HG02623 (cell line): Measurements from ENCODE around the gene NUP98.
"Not testable (repeated sequence)": the region's sequence is repeated elsewhere in the genome, so short reads cannot be mapped to it uniquely, and the experiment has no call there.

Experiments used
- ATAC-seq: cut with Tn5 transposase; IDR thresholded peaks from one replicate; pipeline ENCODE4 v1.9.1; 2021; ENCODE audit warnings: moderate library complexity; ENCODE audit not compliant: unreplicated experiment

The NUP98 gene

GRCh38 chr11:3827434-3828186 is 30.3 kb upstream of the NUP98 start:
- no peak for ATAC-seq

- no peak for ATAC-seq
These were observed 29.4 kb upstream of the NUP98 start for GRCh38 chr11:3826721-3827120.

DNA sequence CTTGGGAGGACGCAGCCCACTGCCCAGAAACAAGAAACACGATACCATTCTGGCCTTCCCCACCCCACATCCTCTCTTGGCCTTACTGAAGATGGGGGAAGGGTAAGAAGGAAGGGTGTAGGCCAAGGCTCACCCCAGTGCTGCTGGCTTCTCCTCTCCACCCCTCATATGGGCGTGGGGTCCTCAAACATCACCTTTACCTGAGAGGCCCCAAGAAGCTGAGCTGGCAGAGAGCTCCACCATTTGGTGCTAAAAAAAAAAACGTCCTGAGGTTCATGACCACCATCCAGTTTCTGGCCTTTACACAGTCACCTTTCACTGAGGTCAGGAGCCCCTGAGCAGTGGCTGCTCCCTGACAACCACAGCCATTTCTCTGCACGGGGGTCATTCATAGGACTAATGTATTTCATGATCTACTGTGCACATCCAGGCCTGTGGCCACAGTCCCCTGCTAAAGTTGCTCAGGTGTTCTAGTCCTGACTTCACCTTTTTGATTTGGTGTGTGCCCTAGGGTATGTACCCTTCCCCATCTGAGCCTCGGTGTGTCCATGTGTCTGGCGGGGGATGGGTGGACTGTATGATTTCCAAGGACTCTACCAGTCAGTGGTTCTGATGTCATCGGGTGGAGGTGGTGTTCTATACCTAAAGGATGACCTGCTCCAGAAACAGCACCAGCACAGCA is 28.3 kb upstream of the NUP98 start:
- no peak for ATAC-seq

DNA sequence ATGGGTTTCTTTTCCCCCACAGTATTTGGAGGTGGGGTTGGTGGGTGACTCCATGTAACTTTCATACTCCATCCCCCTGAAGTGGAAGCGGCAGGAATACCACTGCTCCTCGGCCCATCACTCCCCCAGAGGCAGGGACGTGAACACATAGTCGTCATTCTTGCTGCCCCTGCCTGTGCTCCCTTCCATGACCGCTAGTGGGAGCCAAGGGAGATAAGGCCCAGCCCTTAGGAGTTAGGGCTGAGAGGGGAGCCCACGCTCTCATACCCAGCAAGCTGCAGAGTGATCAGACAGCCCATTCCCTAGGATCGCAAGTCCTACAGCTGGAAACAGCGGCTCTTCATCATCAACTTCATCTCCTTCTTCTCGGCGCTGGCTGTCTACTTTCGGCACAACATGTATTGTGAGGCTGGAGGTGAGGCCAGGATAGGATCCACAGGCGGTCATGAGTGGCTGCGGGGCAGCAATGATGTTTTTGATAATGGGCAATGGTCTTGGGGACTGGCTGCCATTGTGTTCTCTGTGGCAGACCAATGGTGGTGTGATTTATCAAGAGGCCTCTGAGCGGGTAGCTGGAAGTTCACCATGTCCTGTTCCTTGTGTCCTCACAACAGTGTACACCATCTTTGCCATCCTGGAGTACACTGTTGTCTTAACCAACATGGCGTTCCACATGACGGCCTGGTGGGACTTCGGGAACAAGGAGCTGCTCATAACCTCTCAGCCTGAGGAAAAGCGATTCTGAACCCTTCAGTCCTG is 27.5 kb upstream of the NUP98 start:
- peak; percentile 79 for ATAC-seq

- no peak for ATAC-seq
These were observed 26.6 kb upstream of the NUP98 start for GRCh38 chr11:3823762-3824506.

DNA sequence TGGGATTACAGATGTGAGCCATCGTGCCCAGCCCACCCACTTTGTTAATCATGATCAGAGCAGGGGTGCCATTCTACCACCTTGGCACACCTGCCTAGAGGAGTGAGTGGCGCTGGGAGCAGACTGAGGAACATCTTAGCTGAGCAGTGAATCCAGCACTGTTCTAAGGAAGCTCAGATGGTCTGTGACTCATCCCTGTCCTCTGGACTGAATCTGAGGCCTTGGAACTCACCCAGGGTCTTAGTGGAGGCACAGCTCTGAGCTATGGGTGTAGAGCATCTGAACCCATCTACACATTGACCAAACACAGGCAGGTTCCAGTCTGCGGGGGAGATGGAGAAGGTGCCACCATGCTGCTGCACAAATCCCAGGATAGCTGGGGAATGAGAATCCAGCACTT is 25.9 kb upstream of the NUP98 start:
- ATAC-seq = no peak

DNA sequence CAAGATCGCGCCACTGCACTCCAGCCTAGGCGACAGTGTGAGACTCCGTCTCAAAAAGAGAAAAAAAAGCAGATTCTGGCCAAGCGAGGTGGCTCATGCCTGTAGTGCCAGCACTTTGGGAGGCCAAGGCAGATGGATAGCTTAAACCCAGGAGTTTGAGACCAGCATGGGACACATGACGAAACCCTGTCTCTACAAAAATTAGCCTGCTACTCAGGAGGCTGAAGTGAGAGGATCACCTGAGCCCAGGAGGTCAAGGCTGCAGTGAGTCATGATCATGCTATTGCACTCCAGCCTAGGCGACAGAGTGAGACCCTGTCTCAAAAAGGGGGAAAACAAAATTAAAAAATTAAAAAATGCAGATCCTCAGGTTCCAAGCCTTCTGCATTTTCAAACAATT is 25.0 kb upstream of the NUP98 start:
- no peak for ATAC-seq

DNA sequence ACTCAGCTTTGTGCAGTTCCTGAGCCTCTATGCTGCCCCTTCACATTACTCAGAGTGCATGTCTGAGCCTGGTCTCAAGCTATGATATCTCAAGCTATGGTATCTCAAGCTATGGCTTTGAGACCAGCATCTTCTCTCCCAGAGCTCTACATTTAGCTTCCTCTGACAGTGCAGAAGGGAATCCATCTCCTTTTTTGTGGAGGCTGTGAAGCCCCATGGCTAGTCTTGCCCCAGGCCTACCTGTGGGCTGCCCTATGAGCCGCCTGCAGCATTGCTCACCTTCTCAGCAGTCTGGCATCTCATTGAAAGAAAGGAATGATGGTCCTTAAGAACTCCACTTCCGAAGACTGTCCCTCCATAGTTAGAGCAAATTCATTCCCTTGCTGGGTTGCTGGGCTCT is 23.6 kb upstream of the NUP98 start:
- ATAC-seq = no peak

DNA sequence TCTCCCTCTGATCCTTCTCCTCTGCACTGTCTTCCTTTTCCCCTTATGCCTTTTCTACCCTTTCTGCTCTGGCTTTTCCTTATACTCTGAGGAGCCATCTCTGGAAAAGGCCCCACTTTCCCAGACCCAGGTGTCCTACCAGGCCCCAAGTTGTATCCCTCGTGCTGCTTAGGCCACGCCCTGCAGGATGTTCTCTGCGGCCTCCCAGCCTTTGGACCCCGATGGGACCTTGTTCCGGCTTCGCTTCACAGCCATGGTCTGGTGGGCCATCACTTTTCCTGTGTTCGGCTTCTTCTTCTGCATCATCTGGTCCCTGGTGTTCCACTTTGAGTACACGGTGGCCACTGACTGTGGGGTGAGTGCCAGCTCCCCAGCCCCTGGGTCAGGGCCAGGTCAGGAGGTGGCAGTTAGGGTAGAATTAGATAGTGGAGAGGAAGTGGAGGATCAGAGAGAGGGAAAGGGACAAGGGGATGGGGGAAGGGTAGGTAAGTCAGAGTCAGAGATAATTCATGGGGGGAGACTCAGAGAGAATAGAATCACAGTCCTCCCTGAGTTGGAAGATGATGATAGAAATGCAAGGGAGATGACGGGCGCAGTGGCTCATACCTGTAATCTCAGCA is 19.9 kb upstream of the NUP98 start:
- no peak for ATAC-seq

DNA sequence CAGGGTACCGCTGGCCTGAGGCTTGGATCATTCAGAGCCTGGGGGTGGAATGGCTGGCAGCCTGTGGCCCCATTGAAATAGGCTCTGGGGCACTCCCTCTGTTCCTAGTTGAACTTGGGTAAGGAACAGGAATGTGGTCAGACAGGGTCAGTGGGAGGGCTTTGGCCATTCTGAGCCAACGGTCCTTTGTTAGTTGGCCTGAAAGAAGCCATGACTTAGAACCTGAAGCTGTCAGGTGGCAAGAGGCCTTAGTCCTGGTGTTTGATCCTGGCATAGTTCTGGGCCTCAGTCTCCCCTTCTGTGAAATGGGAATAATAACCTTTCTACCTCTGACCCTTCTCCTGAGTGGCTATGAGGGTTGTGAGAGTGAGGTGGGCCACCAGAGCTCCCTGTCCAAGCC is 19.3 kb upstream of the NUP98 start:
- ATAC-seq = no peak

DNA sequence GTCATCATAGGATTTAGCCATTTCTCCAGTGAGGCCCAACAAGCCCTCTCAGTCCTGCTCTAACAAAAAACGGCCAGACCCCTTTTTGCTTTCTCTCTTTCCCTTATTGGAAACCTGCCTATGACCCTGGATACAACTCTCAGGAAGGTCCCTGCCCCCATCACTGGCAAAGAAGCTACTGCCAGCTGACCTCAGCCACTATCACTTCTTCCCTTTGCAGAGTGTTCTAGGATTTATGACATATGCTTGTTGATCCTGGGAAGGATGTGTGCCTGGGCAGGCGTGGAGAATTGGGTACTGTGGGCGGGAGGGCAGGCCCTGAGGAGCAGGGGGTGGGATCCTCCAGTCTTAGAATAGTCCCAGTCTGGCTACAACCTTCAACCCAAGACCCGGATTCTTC is 18.5 kb upstream of the NUP98 start:
- no peak for ATAC-seq

GRCh38 chr11:3814832-3815231 is 17.5 kb upstream of the NUP98 start:
- not testable (repeated sequence) for ATAC-seq

DNA sequence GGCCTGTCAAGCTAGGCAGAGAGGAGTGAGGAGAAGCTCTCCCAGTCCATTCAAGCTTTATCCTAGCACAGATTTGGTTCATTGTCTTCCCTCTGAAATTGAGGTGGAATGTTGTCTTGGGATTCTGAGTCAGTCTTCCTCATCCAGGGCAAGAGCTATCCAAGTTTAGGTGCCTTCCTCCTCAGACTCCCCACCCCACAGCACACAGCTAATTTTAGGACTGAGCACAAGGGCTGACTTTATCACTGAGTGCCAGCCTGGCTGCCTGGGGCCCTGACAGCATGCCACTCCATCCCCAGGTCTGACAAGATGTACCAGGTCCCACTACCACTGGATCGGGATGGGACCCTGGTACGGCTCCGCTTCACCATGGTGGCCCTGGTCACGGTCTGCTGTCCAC is 13.6 kb upstream of the NUP98 start:
- ATAC-seq = no peak

DNA sequence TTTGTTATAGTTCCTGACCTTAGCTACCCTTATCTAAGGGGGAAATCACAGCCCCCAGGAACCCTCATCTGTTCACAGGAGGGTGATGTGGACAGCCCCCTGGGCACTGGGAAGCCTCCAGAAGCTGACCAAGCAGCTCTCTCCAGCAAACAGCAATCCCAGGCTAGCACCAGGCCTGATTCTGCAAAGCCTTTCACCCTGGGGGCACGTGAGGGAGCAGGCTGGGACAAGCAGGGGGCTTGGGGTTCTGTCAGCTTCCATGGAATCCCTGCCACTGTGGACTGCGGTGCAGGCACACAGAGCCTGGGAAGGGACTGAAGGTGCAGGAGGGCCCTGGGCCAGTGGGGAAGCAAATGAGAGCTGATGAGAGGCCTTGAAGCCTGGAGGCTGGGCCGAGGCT is 13.1 kb upstream of the NUP98 start:
- ATAC-seq = no peak

- no peak for ATAC-seq
These were observed 12.2 kb upstream of the NUP98 start for GRCh38 chr11:3809624-3809928.

- peak; percentile 66 for ATAC-seq
These were observed 11.7 kb upstream of the NUP98 start for GRCh38 chr11:3808861-3809623.

DNA sequence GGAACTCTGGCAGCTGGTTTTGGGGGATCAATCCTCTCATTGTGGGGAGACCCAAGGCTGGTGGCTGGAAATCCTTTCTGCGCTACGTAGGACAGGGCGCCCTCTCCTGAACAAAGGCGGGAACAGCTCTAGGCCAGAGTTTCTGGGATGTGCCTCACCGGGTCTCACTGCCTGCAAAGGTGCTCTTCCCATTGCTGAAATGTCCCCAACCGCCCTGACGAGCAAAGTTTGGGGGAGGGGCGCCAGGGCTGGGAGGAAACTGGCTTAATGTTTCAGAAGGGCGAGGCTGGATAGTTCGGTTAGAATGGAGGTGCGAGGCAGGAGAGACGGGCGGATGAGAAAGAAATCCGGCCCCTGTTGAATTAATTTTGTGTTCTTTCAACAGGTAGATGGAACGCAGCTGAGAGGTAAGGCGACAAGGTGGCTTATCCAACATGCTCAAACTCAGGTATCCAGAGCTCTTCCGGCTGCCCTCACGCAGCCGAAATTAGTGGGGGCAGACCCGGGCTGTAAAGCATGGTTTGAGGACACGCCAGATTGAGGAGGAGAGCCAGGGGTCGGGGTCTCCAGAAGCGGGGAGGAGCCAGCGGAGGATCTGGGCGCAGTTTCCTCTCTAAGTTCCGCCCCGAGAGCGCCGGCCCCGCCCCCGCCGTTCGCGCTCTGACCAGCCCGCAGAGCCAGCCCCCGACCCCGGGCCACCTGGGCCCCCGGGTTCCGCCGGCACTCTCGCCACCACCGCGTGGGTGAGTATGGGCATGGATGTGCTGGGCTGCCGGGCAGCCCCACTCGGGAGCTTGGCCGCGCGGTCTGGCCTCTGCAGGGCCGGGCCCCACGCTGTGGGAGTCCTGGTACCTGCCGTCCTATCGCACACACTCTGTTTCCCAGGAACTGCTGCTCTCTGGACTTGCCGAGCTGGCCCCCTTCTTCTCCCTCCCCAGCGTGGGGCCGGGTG is 10.8 kb upstream of the NUP98 start, which contains the start of gene PGAP2:
TSS of gene PGAP2 (plus strand) at position 652 of the 952 bp plus-strand sequence. CDS start 2,700 bp downstream, outside the sequence.
- ATAC-seq = no peak

DNA sequence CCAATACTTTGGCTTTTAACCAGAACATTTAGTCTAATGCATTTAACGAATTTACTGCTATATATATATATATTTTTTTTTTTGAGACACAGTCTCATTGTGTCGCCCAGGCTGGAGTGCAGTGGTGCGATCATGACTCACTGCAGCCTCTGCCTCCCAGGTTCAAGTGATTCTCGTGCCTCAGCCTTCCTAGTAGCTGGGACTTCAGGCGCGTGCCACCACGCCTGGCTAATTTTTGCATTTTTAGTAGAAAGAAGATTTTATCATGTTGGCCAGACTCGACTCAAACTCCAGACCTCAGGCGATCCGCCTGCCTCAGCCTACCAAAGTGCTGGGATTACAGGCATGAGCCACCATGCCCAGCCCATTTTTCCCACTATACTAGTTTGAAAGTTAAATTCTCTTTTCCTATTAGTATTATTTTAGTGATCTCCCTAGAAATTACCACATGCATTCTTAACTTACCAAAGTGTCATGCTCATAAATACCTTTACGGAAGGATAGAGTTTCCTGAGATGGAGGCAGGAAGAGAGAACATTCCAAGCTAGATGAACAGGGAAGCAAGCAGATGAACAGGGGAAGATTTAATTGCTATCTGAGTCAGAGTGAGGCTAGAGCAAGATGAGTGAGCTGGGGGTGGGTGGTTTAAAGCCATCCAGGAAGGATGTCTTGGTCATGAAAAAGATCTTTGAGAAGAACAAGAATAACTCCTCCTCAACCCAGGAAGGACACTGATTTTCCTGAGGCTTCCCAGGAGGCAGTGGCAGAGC is 6.6 kb upstream of the NUP98 start:
- no peak for ATAC-seq
